GM15510 (cell line): ENCODE results near the gene FMNL2.

Experiments used
- POLR2A ChIP-seq: IDR thresholded peaks from 3 replicates; pipeline ENCODE4 v1.6.1; 2011; ENCODE audit warnings: borderline replicate concordance; ENCODE audit not compliant: insufficient read length; ENCODE audit errors: extremely low read depth

Gene FMNL2

GRCh38 chr2:152384992-152385391 lies 50.0 kb downstream of the FMNL2 start:
- TF ChIP-seq POLR2A = no peak

- TF ChIP-seq POLR2A = no peak
These were observed 50.7 kb downstream of the FMNL2 start for GRCh38 chr2:152385650-152386049.

GRCh38 chr2:152386266-152386665 lies 51.3 kb downstream of the FMNL2 start:
- TF ChIP-seq POLR2A = no peak

- TF ChIP-seq POLR2A = no peak
These were observed 52.1 kb downstream of the FMNL2 start for GRCh38 chr2:152387041-152387440.

- TF ChIP-seq POLR2A = no peak
These were observed 54.5 kb downstream of the FMNL2 start for GRCh38 chr2:152389483-152389882.

- TF ChIP-seq POLR2A = no peak
These were observed 55.9 kb downstream of the FMNL2 start for GRCh38 chr2:152390837-152391236.

GRCh38 chr2:152391318-152391717 lies 56.3 kb downstream of the FMNL2 start:
- TF ChIP-seq POLR2A = no peak

GRCh38 chr2:152393377-152393776 lies 58.4 kb downstream of the FMNL2 start:
- no peak for TF ChIP-seq POLR2A

GRCh38 chr2:152394326-152394725 lies 59.4 kb downstream of the FMNL2 start:
- no peak for TF ChIP-seq POLR2A

GRCh38 chr2:152395103-152395502 lies 60.1 kb downstream of the FMNL2 start:
- no peak for TF ChIP-seq POLR2A

- TF ChIP-seq POLR2A = no peak
These were observed 60.6 kb downstream of the FMNL2 start for GRCh38 chr2:152395572-152395971.

GRCh38 chr2:152396051-152396511 lies 61.1 kb downstream of the FMNL2 start:
- no peak for TF ChIP-seq POLR2A

GRCh38 chr2:152396763-152397162 lies 61.8 kb downstream of the FMNL2 start:
- TF ChIP-seq POLR2A = no peak

- TF ChIP-seq POLR2A = no peak
These were observed 64.0 kb downstream of the FMNL2 start for GRCh38 chr2:152399003-152399402.

- TF ChIP-seq POLR2A = no peak
These were observed 65.7 kb downstream of the FMNL2 start for GRCh38 chr2:152400607-152401214.
